Calu3 (cell line): ENCODE results near the gene FABP3. TPM values are rescaled to one million over a fixed set of nuclear protein-coding genes. Genes with fewer than 3 reads are reported as not detected.

Experiments used
- BruUV-seq: library from RNA; stranded (reverse); fragments of 400-500 nt; replicated peaks from 2 replicates; lab custom pipeline; 2021; lab: Mats Ljungman, UMichigan
- CTCF ChIA-PET: fragments of 300-600 bp; sonication (Branson Sonifier 250); formaldehyde crosslinking; loops from one replicate; lab custom pipeline; 2022; ENCODE audit warnings: antibody characterized with exemption; lab: Charles Lee
- DNase-seq: peaks from one replicate; pipeline ENCODE4 v3.0.0; 2022
- H3K27ac Mint-ChIP-seq: one replicate; pipeline ENCODE4 v1.8.0; 2022; ENCODE audit warnings: mixed read lengths; ENCODE audit not compliant: unreplicated experiment
- H3K27me3 Mint-ChIP-seq: one replicate; pipeline ENCODE4 v1.8.0; 2022; ENCODE audit warnings: mixed read lengths; ENCODE audit not compliant: unreplicated experiment
- H3K36me3 Mint-ChIP-seq: one replicate; pipeline ENCODE4 v1.8.0; 2022; ENCODE audit warnings: mild to moderate bottlenecking, moderate library complexity, mixed read lengths; ENCODE audit not compliant: insufficient read depth, unreplicated experiment
- H3K4me1 Mint-ChIP-seq: one replicate; pipeline ENCODE4 v1.8.0; 2022; ENCODE audit warnings: mild to moderate bottlenecking, low read depth, mixed read lengths; ENCODE audit not compliant: unreplicated experiment
- H3K4me3 Mint-ChIP-seq: one replicate; pipeline ENCODE4 v1.8.0; 2022; ENCODE audit warnings: mild to moderate bottlenecking, low read depth, moderate library complexity, mixed read lengths; ENCODE audit not compliant: unreplicated experiment
- H3K9me3 Mint-ChIP-seq: one replicate; pipeline ENCODE4 v1.8.0; 2022; ENCODE audit warnings: low read depth, mixed read lengths; ENCODE audit not compliant: unreplicated experiment
- intact Hi-C: fragments of 100-400 bp; cut with micrococcal nuclease; formaldehyde crosslinking; loops from one replicate; pipeline ENCODE4 v1.10.0; 2022; ENCODE audit not compliant: unreplicated experiment
- total RNA-seq: library from RNA; stranded (reverse); gene quantifications from 2 replicates; pipeline ENCODE4 v1.2.3, GENCODE V29; 2022
- TF ChIP-seq, protein P1 (sequence below): fragments of 200-600 bp; IDR thresholded peaks from one replicate; pipeline ENCODE4 v1.8.0; 2022; ENCODE audit warnings: antibody characterized with exemption; ENCODE audit not compliant: unreplicated experiment

The FABP3 gene
- total RNA-seq, 1 experiment from 2014 or later: not detected

DNA sequence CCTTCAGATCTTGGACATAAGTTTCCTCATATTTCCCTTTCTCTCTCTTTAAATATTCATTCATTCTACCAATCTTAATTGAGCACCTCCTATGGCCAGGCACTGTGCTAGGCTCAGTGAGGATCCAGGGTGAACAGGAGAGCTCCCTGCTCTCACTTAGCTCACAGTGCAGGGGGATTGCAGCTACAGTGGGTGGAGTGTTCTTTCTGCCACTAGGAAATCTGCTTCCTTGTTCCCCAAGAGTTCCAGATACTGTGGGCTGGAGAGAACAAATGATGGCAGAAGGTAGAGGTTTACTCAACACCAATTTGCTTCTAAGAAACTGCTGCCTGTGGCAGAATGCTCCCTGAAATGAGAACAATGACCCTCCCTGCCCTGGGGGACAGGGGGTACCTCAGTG lies 5.1 kb upstream of the FABP3 start:
- TF ChIP-seq, protein P1, sequence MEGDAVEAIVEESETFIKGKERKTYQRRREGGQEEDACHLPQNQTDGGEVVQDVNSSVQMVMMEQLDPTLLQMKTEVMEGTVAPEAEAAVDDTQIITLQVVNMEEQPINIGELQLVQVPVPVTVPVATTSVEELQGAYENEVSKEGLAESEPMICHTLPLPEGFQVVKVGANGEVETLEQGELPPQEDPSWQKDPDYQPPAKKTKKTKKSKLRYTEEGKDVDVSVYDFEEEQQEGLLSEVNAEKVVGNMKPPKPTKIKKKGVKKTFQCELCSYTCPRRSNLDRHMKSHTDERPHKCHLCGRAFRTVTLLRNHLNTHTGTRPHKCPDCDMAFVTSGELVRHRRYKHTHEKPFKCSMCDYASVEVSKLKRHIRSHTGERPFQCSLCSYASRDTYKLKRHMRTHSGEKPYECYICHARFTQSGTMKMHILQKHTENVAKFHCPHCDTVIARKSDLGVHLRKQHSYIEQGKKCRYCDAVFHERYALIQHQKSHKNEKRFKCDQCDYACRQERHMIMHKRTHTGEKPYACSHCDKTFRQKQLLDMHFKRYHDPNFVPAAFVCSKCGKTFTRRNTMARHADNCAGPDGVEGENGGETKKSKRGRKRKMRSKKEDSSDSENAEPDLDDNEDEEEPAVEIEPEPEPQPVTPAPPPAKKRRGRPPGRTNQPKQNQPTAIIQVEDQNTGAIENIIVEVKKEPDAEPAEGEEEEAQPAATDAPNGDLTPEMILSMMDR: no peak
- CTCF ChIA-PET: no interaction called here
- Mint-ChIP-seq H3K9me3 (no peaks in the 10 kb centered on the region), H3K36me3 (peaks cover 5% of the 10 kb centered on the region), H3K4me3 (no peak overlapping the region), H3K27ac (no peak overlapping the region), H3K4me1 (peaks cover 37% of the 10 kb centered on the region), H3K27me3 (no peaks in the 10 kb centered on the region)
- DNase-seq: no peak
- intact Hi-C loops: no loop called here
- no TSS peak for BruUV-seq

DNA sequence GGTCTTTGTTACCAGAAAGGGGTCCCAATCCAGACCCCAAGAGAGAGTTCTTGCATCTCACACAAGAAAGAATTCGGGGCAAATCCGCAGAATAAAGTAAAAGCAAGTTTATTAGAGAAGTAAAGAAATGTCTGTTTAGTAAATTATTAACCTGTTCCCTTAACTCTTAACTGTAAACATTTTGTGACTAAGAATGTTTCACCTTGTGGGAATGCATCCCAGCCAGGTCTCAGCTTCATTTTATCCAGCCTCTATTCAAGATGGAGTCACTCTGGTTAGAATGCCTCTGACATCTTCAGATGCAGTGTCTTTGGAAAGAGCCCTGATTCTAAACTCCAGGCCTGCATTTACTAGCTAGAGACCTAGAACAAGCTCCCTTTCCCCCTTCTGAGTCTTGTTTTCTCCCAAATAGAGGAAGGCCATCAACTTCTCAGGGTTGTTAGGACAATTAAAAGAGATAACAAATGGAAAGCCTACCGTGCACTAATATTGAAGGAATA lies 4.5 kb upstream of the FABP3 start:
- Mint-ChIP-seq H3K9me3 (no peaks in the 10 kb centered on the region), H3K4me3 (no peak overlapping the region), H3K36me3 (peaks cover 5% of the 10 kb centered on the region), H3K4me1 (peaks cover 39% of the 10 kb centered on the region), H3K27ac (no peak overlapping the region), H3K27me3 (no peaks in the 10 kb centered on the region)
- BruUV-seq: no TSS peak
- intact Hi-C loops: no loop called here
- CTCF ChIA-PET: no interaction called here
- TF ChIP-seq, protein P1: no peak
- no peak for DNase-seq

DNA sequence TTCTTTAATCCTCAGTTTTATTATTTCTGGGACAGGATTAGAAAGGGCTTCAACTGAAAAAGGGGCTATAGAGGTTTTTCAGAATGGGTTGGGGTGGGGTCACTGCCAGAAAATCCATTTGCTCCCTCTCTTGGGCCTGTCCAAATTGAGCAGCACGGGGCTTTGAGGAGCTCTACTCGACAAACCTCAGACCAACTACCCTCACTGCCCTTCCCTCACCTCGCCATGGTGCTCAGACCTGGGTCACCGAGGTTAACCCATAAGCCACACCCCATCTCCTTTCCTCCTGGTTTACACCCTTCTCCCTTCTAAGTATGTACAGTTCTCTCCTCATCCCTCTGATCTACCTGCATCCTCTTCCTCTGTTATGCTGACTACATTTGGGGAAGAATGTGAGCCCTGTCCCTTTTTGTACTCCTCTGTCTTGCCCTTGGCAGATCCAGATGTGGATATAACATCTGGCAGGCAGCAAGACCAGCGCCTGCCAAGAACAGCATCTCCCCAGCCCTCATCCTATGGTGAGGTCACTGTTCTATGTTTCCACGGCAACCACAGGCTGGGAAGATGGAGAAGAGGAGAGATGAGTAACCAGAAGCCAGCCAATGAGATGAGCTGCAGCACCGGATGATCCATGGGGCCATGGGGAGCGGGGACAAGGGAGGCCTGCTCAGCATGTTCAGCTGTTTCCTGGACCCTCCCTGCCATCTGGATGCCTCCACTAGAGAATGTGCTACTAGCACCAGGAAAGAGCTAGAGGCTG lies 3.7 kb upstream of the FABP3 start:
- no peak for DNase-seq
- Mint-ChIP-seq H3K36me3 (peaks cover 5% of the 10 kb centered on the region), H3K4me1 (peaks cover 39% of the 10 kb centered on the region), H3K9me3 (no peaks in the 10 kb centered on the region), H3K4me3 (no peak overlapping the region), H3K27ac (no peak overlapping the region), H3K27me3 (no peaks in the 10 kb centered on the region)
- CTCF ChIA-PET: interaction anchor here (1.3 kb wide), 1 partner anchor 14 kb away, joined by 4 read pairs; no protein-coding TSS in a partner anchor
- TF ChIP-seq, protein P1: no peak
- intact Hi-C loops: no loop called here
- no TSS peak for BruUV-seq

DNA sequence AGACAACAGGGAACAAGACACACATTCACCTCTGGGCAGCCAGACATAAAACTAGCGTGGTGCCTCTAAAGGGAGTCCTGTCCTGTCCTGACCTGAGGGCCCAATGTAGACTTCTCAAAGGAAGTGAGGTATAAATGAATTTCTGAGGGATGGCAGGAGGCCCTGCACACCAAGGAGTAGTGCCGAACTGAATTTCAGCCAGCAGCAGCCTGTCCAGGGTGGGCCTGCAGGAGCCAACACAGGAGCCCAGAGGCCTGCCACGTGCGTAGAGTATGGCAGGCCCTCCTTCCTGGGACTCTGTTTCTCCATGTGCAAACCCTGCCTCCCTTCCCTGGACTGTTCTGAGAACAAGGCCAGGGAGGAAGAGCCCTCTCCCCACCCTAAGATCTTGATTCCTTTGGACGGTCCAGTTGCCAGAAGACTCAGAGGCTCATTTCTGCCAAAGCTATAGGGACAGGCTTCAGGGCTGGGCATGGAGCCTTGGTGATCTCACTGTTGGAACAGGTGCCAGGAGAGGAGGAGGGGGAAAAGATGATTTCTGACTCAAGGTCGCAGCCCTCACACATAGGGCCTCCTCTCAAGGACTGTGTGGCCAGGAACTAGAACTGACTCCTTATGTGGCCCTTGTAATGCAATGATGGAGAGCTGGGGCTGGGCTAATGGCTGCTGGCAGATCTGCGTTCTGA lies 1.8 kb upstream of the FABP3 start:
- H3K4me1 Mint-ChIP-seq: peaks cover 40% of the 10 kb centered on the region
- CTCF ChIA-PET: interaction anchor here (0.6 to 1.7 kb wide), 3 partner anchors 12 to 465 kb away, joined by 3 to 11 read pairs (median 4); no protein-coding TSS in a partner anchor
- BruUV-seq: no TSS peak
- H3K27me3 Mint-ChIP-seq: no peaks in the 10 kb centered on the region
- TF ChIP-seq, protein P1: no peak
- no peak overlapping the region for H3K4me3 Mint-ChIP-seq
- no peak for DNase-seq
- H3K9me3 Mint-ChIP-seq: no peaks in the 10 kb centered on the region
- intact Hi-C loops: no loop called here
- H3K27ac Mint-ChIP-seq: no peak overlapping the region
- H3K36me3 Mint-ChIP-seq: peaks cover 5% of the 10 kb centered on the region
